Jurkat, Clone E6-1 (cell line): ENCODE results near the gene OPCML.

Experiments used
- DNase-seq: peaks from one replicate; pipeline ENCODE4 v3.0.0-alpha.2; 2011; ENCODE audit warnings: low read depth, low spot score
- H3K4me3 ChIP-seq: 2 replicates; pipeline ENCODE4 v1.5.1; 2011; ENCODE audit warnings: mild to moderate bottlenecking, low read length, control low read depth, moderate library complexity

OPCML gene

GRCh38 chr11:133266986-133267385, 265.3 kb downstream of the OPCML start:
- no peak overlapping the region for H3K4me3 ChIP-seq
- DNase-seq: no peak

GRCh38 chr11:133265530-133266035, 266.7 kb downstream of the OPCML start:
- no peak for DNase-seq
- H3K4me3 ChIP-seq: no peak overlapping the region

GRCh38 chr11:133263332-133263731, 269.0 kb downstream of the OPCML start:
- no peak for DNase-seq
- no peak overlapping the region for H3K4me3 ChIP-seq

DNA sequence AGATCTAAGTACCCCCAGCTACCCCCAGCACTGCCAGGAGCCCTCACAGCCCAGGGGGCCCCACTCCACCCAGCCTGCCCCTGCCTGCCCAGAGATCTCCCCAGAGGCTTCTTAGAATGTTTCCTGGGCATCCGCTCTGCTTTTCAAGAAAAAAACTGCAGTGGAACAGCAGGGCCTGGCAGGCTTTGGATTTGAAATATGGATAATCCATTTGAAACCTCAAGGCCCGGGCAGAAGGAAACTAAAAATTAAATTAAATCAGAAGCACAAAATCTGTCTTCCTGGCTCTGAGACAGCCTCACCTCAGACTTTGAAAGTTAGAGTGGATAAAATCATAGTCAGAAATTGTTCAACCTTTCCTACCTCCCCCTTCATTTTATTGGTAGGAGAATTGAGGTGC, 273.6 kb downstream of the OPCML start:
- H3K4me3 ChIP-seq: no peak overlapping the region
- no peak for DNase-seq

DNA sequence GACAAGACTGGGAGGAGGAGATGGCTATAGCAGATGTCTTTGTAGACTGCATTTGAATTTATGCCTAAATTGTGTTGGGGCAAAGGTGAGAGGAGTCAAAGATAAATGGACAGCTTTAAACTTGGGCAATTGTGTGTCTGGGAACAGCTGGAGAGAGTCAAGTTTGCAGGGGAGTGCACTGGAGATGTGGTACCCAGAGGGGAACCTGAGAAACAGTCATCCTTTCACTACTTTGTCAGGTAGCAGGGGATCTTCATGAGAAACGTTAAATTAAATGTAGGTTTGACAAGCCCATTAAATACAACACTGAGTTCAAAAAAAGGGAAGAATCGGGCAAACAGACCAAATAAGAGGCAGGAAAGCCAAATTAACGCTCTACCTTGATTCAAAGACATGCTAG, 277.7 kb downstream of the OPCML start:
- no peak overlapping the region for H3K4me3 ChIP-seq
- no peak for DNase-seq

DNA sequence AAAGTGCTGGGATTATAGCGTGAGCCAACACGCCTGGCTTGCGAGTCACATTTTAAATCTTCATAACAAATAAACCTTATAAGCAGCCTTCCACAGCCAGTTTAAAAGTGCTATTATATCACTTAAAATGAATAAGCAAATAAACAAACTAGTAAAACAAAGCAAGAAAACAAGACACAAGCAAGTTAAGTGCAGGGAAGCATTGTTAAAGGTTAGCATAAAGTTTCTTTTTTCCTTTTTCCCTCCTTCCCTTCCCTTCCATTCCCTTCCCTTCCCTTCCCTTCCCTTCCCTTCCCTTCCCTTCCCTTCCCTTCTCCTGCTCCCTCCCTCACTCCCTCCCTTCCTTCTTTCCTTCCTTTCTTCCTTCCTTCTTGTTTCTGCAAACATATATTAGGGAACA, 278.7 kb downstream of the OPCML start:
- no peak overlapping the region for H3K4me3 ChIP-seq
- no peak for DNase-seq

- DNase-seq: no peak
- no peak overlapping the region for H3K4me3 ChIP-seq
These were observed 280.5 kb downstream of the OPCML start for GRCh38 chr11:133251841-133252240.

- DNase-seq: no peak
- no peak overlapping the region for H3K4me3 ChIP-seq
These were observed 282.8 kb downstream of the OPCML start for GRCh38 chr11:133249530-133249929.

DNA sequence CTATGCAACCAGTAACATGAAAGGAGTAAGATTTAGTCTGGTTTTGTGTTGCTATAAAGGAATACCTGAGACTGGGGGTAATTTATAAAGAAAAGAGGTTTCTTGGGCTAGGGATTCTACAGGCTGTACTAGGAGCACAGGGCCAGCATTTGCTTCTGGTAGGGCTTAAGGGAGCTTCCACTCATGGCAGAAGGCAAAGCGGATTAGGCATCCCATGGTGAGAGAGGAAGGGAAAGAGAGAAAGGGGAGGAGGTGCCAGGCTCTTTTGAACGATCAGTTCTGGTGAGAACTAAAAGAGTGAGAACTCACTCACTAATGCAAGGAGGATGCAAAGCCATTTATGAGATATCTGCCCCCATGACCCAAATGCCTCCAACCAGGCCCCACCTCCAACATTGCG, 283.2 kb downstream of the OPCML start:
- no peak for DNase-seq
- no peak overlapping the region for H3K4me3 ChIP-seq

DNA sequence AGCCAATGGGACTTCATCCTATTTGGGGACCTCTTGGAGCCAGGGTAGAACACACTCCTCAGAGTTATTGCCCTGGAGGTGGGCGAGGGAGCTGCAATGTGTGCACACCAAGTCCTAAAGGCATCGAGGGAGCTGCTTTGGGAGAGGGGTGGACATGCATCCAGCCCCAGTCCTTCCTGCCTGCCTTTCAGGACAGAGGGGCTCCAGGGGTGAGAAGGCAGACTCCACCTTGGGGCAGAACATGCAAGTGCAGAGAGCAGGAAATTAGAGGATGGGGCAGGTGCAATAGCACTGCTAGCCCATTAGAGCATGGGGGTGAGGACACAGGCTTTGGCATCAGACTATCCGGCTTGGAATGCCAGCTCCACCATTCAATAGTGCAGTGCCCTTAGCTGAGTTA, 288.5 kb downstream of the OPCML start:
- no peak overlapping the region for H3K4me3 ChIP-seq
- no peak for DNase-seq

DNA sequence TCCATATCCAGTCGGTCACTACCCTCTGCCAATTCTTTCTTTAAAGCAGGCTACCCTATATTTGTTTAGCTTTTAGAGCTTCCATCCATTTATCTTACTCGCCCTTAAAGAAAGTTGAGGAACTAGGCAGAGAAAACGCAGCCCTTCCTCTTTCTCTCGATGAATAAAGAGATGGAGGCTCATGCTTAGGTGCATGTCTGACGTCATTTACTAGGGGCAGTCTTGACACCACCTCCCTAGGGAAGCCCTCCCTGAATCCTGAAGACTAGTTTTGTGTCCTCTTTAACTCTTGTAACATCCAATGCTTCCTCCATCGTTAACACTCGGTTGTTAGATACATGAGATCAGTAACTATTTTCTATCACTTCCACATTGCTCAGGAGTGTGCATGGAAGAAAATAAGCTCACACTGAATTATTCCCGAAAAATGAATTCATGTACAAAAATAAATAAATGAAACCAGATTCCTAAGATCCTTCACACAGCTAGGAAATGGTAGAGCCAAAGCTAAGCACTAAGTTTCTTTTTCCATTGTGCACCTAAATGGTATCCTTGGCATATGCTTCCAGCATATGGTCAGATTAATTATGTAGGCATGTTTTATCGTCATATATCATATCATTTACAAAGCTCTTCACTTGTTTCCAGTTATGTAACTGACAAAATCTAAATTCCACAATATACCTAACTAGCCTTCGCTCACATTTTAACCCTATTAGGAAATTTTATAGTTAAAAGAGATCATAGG, 291.2 kb downstream of the OPCML start:
- DNase-seq: no peak
- no peak overlapping the region for H3K4me3 ChIP-seq

GRCh38 chr11:133239575-133239974, 292.7 kb downstream of the OPCML start:
- no peak overlapping the region for H3K4me3 ChIP-seq
- no peak for DNase-seq

DNA sequence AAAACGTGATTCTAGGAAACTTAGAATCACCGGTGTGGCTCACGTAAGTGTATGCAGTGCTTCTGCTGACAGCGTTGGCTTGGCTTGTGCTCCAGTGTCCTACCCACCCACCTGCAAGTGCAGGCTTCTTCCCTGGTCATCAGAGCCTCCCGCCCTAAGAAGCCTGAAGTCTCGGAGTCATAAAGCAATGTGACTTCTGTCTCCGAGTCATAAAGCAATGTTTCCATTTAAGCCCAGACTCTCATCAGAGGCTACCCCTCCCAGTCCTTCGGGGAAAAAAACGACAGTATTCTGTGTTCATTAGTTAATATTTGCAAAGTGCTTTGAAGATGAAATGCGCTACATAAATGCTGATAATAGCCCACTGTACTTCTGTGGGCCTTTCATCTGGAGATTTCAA, 293.8 kb downstream of the OPCML start:
- no peak for DNase-seq
- H3K4me3 ChIP-seq: no peak overlapping the region

DNA sequence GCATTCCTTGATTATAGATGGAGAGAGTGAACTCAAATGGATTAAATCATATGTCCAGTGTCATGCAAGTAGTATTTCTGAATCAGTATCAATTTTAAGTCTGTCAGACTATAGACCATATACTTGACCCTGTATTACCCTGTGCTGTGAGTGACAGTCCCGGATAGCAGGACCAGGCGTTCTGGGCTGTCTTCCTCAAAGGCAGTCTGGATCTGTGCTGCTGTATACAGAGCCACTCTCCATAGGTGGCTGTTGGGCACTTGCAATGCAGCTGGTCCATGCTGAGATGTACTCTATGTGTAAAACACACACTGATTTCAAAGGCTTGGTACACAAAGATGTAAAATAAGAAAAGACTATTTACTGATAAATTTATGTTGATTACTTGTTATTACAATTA, 294.3 kb downstream of the OPCML start:
- no peak overlapping the region for H3K4me3 ChIP-seq
- no peak for DNase-seq

DNA sequence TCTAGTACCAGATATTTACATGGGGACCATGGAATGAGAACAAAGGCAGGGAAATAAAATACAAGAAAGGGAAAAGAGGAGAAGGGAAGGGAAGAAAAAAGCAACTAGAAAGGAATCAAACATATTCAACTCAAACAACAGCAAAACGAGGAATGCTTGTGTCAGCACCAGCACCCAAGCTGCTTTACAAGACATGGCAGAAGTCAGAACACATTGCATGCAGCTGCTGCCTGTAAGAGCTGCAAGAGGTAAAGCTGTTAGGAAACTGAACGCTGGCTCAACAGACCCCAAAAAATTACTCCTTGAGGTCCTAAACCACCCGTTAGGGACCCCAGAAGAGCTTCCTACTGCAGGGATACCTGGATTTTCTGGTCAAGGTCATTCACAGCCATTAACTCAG, 296.9 kb downstream of the OPCML start:
- no peak for DNase-seq
- H3K4me3 ChIP-seq: no peak overlapping the region

DNA sequence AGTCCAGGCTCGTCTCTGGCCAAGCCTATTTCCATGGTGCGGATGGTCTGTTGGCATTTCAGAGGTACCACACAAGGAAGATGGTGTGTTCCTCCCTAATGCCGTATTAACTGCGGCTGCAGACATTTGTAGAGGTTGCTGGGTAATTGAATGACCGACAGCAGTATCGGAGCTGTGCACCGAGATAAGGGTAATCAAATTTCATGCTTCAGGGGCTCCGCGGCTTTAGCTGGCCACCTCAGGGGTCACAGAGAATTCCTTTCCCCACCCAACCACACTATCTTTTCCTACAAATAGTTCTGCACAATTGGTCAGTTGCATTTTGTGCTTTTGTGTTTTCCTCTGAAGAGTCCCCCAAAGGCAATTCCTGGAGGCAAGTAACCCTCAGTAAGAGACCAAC, 297.4 kb downstream of the OPCML start:
- DNase-seq: no peak
- no peak overlapping the region for H3K4me3 ChIP-seq

DNA sequence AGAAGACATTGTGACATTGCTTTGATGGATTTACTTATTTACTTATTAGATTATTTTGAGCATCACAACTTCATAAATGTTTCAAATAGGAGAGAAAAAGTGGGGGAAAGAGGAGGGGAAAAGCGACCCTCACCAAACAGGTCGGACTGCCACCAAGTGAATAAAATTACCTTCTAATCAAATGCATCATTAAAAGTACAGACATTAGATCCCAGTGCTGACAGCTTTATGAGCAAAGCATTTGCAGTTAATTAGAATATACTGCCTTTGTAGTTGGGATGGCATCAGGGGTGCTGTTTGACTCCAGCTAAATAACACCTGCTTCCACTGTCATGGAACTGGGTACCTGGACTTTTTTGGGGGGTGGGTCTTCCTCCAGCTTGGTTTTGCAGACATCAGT, 299.6 kb downstream of the OPCML start:
- no peak overlapping the region for H3K4me3 ChIP-seq
- no peak for DNase-seq

- H3K4me3 ChIP-seq: no peak overlapping the region
- no peak for DNase-seq
These were observed 301.9 kb downstream of the OPCML start for GRCh38 chr11:133230431-133230830.

GRCh38 chr11:133228471-133229329, 303.6 kb downstream of the OPCML start:
- no peak for DNase-seq

DNA sequence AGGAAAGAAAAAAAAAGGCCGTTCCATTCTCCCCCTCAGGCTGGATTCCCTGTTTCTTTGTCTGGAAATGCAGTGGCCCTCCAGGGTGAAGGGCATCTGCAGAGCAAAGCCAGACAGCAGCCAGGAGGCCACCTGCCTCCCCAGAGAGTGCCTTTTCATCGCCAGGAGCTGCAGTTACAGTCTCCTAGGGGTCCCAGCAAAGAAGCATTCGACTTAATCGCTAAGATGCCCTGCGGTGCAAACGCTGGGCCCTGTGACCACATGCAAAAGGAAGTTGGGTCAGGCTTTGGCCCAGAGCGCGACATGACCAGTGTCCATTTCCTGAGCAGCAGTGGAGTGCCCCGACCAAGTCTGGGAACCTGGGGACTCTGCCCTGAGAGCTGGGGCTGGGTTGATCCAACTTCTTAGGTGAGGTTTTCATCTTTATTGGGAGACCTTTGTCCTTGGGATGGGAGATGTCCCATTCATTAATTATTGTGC, 304.6 kb downstream of the OPCML start:
- H3K4me3 ChIP-seq: no peak overlapping the region
- no peak for DNase-seq

More at GRCh38 chr11:133228471-133229329, 303.6 kb downstream of the OPCML start:
- H3K4me3 ChIP-seq: no peak overlapping the region
